Lung (tissue), 12 donors: ENCODE data around the gene LRRC1. TPM values are rescaled to one million over a fixed set of nuclear protein-coding genes. Genes with fewer than 3 reads are reported as not detected.

Source experiments
- ATAC-seq: fragments of 200-7000 bp; cut with Tn5 transposase; one replicate; pipeline ENCODE4 v1.9.1; 2020; ENCODE audit warnings: moderate number of reproducible peaks; ENCODE audit not compliant: insufficient read depth, low FRiP score
- DNase-seq, 3 donors: peaks; one replicate each; pipeline ENCODE4 v3.0.0-alpha.2; 2013 to 2017
- H3K27ac ChIP-seq, 2 donors: one replicate each; pipeline ENCODE4 v1.5.1; 2013; ENCODE audit warnings: mild to moderate bottlenecking in 2 of 2, moderate library complexity in 2 of 2, control low read depth in 1 of 2, inconsistent platforms in 1 of 2, low read depth in 1 of 2, low read length in 1 of 2
- H3K27me3 ChIP-seq, 3 donors: one replicate each; pipeline ENCODE4 v1.5.1; 2013; ENCODE audit warnings: low read length in 2 of 3; ENCODE audit not compliant: control insufficient read depth in 3 of 3, insufficient read depth in 3 of 3
- H3K36me3 ChIP-seq, 4 donors: one replicate each; pipeline ENCODE4 v1.5.1; 2013; ENCODE audit warnings: low read length in 4 of 4, mild to moderate bottlenecking in 1 of 4, moderate library complexity in 1 of 4; ENCODE audit not compliant: control insufficient read depth in 4 of 4, insufficient read depth in 4 of 4
- H3K4me1 ChIP-seq, 5 donors: one replicate each; pipeline ENCODE4 v1.5.1; 2013; ENCODE audit warnings: low read length in 5 of 5, mild to moderate bottlenecking in 2 of 5, moderate library complexity in 1 of 5; ENCODE audit not compliant: control insufficient read depth in 5 of 5, insufficient read depth in 5 of 5
- H3K4me3 ChIP-seq: one replicate; pipeline ENCODE4 v1.5.1; 2013; ENCODE audit warnings: mild to moderate bottlenecking, control low read depth, moderate library complexity
- H3K9ac ChIP-seq, 2 donors: one replicate each; pipeline ENCODE4 v1.5.1; 2013; ENCODE audit warnings: low read length in 2 of 2, control low read depth in 1 of 2; ENCODE audit not compliant: insufficient read depth in 1 of 2
- H3K9me3 ChIP-seq, 4 donors: one replicate each; pipeline ENCODE4 v1.5.1; 2013; ENCODE audit warnings: low read length in 3 of 4, mild to moderate bottlenecking in 1 of 4, moderate library complexity in 1 of 4; ENCODE audit not compliant: control insufficient read depth in 4 of 4, insufficient read depth in 3 of 4
- WGBS, 2 donors: extraction: QIAGEN DNeasy Blood & Tissue Kit; methylation state at CpG; one replicate each; pipeline ENCODE4 v1.1.7; 2013; 5-methylcytosine and 5-hydroxymethylcytosine counted together
- polyA plus RNA-seq, 2 donors: library from polyadenylated mRNA; stranded (reverse); fragments of 200-250 nt; gene quantifications; one replicate each; pipeline ENCODE4 v1.2.1, GENCODE V29; 2013
- total RNA-seq, 2 donors: library from RNA; depleted of rRNA in 1 of 2; stranded (reverse); fragments of >200 nt in 1 of 2; gene quantifications; one replicate each; pipeline ENCODE4 v1.2.1, GENCODE V29; 2014 to 2021
- TF ChIP-seq, protein P1 (sequence below): IDR thresholded peaks from 2 replicates; pipeline ENCODE4 v1.5.1; 2012; ENCODE audit warnings: mild to moderate bottlenecking; ENCODE audit errors: control extremely low read depth, extremely low read depth
- donor health status: control.
- donor health status: control.
- donor health status: Bipolar disorder and iron deficiency.
- donor health status: healthy.
- donor health status: DM: yes; HTN: yes; CAD: no.

LRRC1 gene
- total and polyA plus RNA-seq, 4 donors = 4.8 to 19.9 (median 9.9) TPM

DNA sequence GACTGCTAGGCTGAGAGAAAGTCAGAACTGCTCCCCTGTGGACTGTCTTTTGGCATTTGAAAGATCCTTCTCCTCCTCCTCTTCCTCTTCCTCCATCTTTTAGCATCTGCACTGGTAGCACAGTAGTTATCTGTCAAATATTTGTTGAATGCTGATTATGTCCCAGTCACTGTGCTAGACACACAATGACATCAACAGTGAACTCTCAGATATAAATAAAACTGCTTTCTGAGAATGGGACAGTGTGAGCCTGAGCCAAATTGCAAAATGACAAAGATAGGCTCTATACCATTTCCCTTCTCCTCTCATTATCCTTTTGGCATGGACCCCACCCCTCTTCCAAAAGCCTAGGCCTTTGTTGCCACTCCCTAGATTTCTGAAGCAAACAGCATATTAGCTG, 27.9 kb upstream of the LRRC1 start:
- H3K36me3 ChIP-seq = no peaks in the 10 kb centered on the region
- H3K4me1 ChIP-seq = peaks cover 0 to 7% (median 0%) of the 10 kb centered on the region in 5 donors
- no peak for DNase-seq
- TF ChIP-seq, protein P1, sequence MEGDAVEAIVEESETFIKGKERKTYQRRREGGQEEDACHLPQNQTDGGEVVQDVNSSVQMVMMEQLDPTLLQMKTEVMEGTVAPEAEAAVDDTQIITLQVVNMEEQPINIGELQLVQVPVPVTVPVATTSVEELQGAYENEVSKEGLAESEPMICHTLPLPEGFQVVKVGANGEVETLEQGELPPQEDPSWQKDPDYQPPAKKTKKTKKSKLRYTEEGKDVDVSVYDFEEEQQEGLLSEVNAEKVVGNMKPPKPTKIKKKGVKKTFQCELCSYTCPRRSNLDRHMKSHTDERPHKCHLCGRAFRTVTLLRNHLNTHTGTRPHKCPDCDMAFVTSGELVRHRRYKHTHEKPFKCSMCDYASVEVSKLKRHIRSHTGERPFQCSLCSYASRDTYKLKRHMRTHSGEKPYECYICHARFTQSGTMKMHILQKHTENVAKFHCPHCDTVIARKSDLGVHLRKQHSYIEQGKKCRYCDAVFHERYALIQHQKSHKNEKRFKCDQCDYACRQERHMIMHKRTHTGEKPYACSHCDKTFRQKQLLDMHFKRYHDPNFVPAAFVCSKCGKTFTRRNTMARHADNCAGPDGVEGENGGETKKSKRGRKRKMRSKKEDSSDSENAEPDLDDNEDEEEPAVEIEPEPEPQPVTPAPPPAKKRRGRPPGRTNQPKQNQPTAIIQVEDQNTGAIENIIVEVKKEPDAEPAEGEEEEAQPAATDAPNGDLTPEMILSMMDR = no peak
- no peaks in the 10 kb centered on the region for H3K9me3 ChIP-seq
- no peak overlapping the region for H3K4me3 ChIP-seq
- no peaks in the 10 kb centered on the region for H3K27me3 ChIP-seq
- H3K27ac ChIP-seq = no peak overlapping the region
- no peak for ATAC-seq
- no peak overlapping the region for H3K9ac ChIP-seq

DNA sequence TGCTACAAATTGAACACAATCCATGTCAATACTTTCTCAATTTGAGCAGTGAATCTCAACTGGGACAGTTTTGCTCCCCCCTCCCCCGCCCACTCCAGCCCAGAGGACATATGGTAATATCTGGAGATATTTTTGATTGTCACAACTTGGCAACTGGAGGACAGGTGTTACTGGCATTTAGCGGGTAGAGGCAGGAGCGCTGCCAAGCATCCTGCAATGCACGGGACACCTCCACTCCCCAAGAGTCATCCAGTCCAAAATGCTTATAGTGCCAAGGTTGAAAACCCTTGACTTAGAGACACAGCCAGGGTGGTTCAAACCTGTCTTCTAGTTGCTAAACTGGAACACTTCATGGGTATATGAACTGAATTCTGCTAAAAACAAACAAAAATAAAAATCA, 26.9 kb upstream of the LRRC1 start:
- no peak overlapping the region for H3K4me3 ChIP-seq
- DNase-seq (no peak), ATAC-seq (no peak)
- H3K27ac ChIP-seq = no peak overlapping the region
- no peak overlapping the region for H3K9ac ChIP-seq
- 67 to 69% methylated on average over 4 of the region's 4 CpGs for WGBS, 2 donors
- peaks cover 0 to 7% (median 0%) of the 10 kb centered on the region in 5 donors for H3K4me1 ChIP-seq
- no peaks in the 10 kb centered on the region for H3K36me3 ChIP-seq
- TF ChIP-seq, protein P1 = no peak
- H3K9me3 ChIP-seq = no peaks in the 10 kb centered on the region
- no peaks in the 10 kb centered on the region for H3K27me3 ChIP-seq

GRCh38 chr6:53768636-53769035, 26.2 kb upstream of the LRRC1 start:
- Histone ChIP-seq H3K4me3 (no peak overlapping the region), H3K9me3 (no peaks in the 10 kb centered on the region), H3K36me3 (no peaks in the 10 kb centered on the region), H3K27ac (no peak overlapping the region), H3K27me3 (no peaks in the 10 kb centered on the region), H3K4me1 (peaks cover 0 to 7% (median 0%) of the 10 kb centered on the region in 5 donors), H3K9ac (no peak overlapping the region)
- ATAC-seq (no peak), DNase-seq (no peak)
- TF ChIP-seq, protein P1 = no peak
- 85 to 91% methylated on average over 2 of the region's 2 CpGs for WGBS, 2 donors

- DNase-seq (no peak), ATAC-seq (no peak)
- TF ChIP-seq, protein P1 = no peak
- H3K36me3 ChIP-seq = no peaks in the 10 kb centered on the region
- no peak overlapping the region for H3K4me3 ChIP-seq
- 83 to 86% methylated on average over 2 of the region's 2 CpGs for WGBS, 2 donors
- H3K27ac ChIP-seq = no peak overlapping the region
- H3K27me3 ChIP-seq = no peaks in the 10 kb centered on the region
- H3K4me1 ChIP-seq = peaks cover 0 to 7% (median 0%) of the 10 kb centered on the region in 5 donors
- H3K9ac ChIP-seq = no peak overlapping the region
- peaks cover 0 to 4% (median 0%) of the 10 kb centered on the region in 4 donors for H3K9me3 ChIP-seq
Measured at GRCh38 chr6:53770780-53771249, 24.0 kb upstream of the LRRC1 start.
